PFSK-1 (cell line): Measurements from ENCODE around the gene KRTAP9-1.

Experiments
- POLR2AphosphoS5 ChIP-seq: IDR thresholded peaks from 2 replicates; pipeline ENCODE4 v1.6.1; 2012; ENCODE audit warnings: low read depth, mild to moderate bottlenecking, control low read depth, low read length, moderate library complexity
- REST ChIP-seq, 2 experiments: IDR thresholded peaks; 2 replicates each; pipeline versions ENCODE4 v1.6.1 to v1.8.0; 2011 to 2012; ENCODE audit warnings: low read depth in 2 of 2, low read length in 2 of 2, control low read depth in 1 of 2, inconsistent platforms in 1 of 2, mild to moderate bottlenecking in 1 of 2, moderate library complexity in 1 of 2; ENCODE audit not compliant: insufficient read depth in 1 of 2
- SIN3A ChIP-seq: IDR thresholded peaks from 2 replicates; pipeline ENCODE4 v1.6.1; 2012; ENCODE audit warnings: mild to moderate bottlenecking, low read length, moderate library complexity, borderline replicate concordance; ENCODE audit not compliant: insufficient read depth
- TAF1 ChIP-seq: IDR thresholded peaks from 2 replicates; pipeline ENCODE4 v1.6.1; 2012; ENCODE audit warnings: low read length, control low read depth, borderline replicate concordance; ENCODE audit not compliant: insufficient read depth

- no peak for TF ChIP-seq POLR2AphosphoS5
- no peak for TF ChIP-seq REST (IDR thresholded peaks at IDR 0.05; ENCODE audit: insufficient read depth in 1 of 2, low read depth in 2 of 2, low read length in 2 of 2)
- no peak for TF ChIP-seq TAF1
- no peak for TF ChIP-seq SIN3A
Measured at GRCh38 chr17:41176744-41177387, 12.8 kb upstream of the KRTAP9-1 start.
